GM23248 (cell line): ENCODE measurements around the gene FBXO2.

Source experiments
- EZH2 ChIP-seq: fragments of 200-600 bp; sonication (generic); IDR thresholded peaks from 2 replicates; pipeline ENCODE4 v1.6.1; 2018; ENCODE audit warnings: antibody characterized with exemption, mild to moderate bottlenecking; ENCODE audit not compliant: insufficient read depth, poor library complexity, severe bottlenecking
- EZH2phosphoT487 ChIP-seq: fragments of 200-600 bp; sonication (generic); IDR thresholded peaks from 2 replicates; pipeline ENCODE4 v1.6.1; 2018; ENCODE audit warnings: antibody characterized with exemption, moderate library complexity, mild to moderate bottlenecking, low read depth; ENCODE audit not compliant: insufficient read depth

- TF ChIP-seq EZH2 (no peak), EZH2phosphoT487 (no peak)
Observed at GRCh38 chr1:11693917-11694316, 39.7 kb upstream of the FBXO2 start.
